SK-N-SH (cell line): ENCODE data around the gene PLAGL2. TPM values are rescaled to one million over a fixed set of nuclear protein-coding genes. Genes with fewer than 3 reads are reported as not detected.

Experiments
- CTCF ChIA-PET: fragments of 300-600, 350-600 bp; formaldehyde crosslinking; extraction: SDS; loops from one replicate; lab custom pipeline; 2021; lab: Yijun Ruan, JAX
- POLR2A ChIA-PET: fragments of 350-600 bp; sonication (Branson Sonifier 250); formaldehyde crosslinking; extraction: SDS; loops from one replicate; lab custom pipeline; 2020; ENCODE audit warnings: antibody characterized with exemption, inconsistent platforms; lab: Yijun Ruan, JAX
- DNase-seq: peaks from one replicate; pipeline ENCODE4 v3.0.0; 2012
- H2AFZ ChIP-seq: fragments of 200-600 bp; sonication (generic); 2 replicates; pipeline ENCODE4 v1.8.1; 2016; ENCODE audit warnings: antibody characterized with exemption, mild to moderate bottlenecking, low read depth
- H3F3A ChIP-seq: fragments of 200-600 bp; sonication (generic); replicated peaks from 2 replicates; pipeline ENCODE3; 2016; ENCODE audit warnings: antibody characterized with exemption, mild to moderate bottlenecking; ENCODE audit not compliant: insufficient read depth
- H3K27ac ChIP-seq, 2 experiments: fragments of 200-500 bp in 1 of 2; fragments of 200-600 bp in 1 of 2; sonication (Bioruptor generic) in 1 of 2; sonication (generic), shearing (Covaris generic) in 1 of 2; 2 replicates each; pipeline versions ENCODE4 v1.5.1 to v1.6.1; 2014 to 2016; ENCODE audit warnings: low read depth in 2 of 2, inconsistent platforms in 1 of 2, low read length in 1 of 2, mild to moderate bottlenecking in 1 of 2, mixed read lengths in 1 of 2
- H3K27me3 ChIP-seq: fragments of 200-600 bp; sonication (generic), shearing (Covaris generic); 2 replicates; pipeline ENCODE4 v1.6.1; 2016; ENCODE audit warnings: mixed run types; ENCODE audit not compliant: insufficient read depth
- H3K36me3 ChIP-seq, 2 experiments: fragments of 200-500 bp in 1 of 2; fragments of 200-600 bp in 1 of 2; sonication (Bioruptor generic) in 1 of 2; sonication (generic) in 1 of 2; replicated peaks in 1 of 2; 2 replicates each; pipeline versions ENCODE3 to v1.5.1; 2014 to 2016; ENCODE audit warnings: low read length in 1 of 2, mild to moderate bottlenecking in 1 of 2; ENCODE audit not compliant: insufficient read depth in 2 of 2, control insufficient read depth in 1 of 2
- H3K4me1 ChIP-seq, 2 experiments: fragments of 200-500 bp in 1 of 2; fragments of 200-600 bp in 1 of 2; sonication (Bioruptor generic) in 1 of 2; sonication (generic), shearing (Covaris generic) in 1 of 2; 2 replicates each; pipeline versions ENCODE4 v1.5.1 to v1.6.1; 2014 to 2016; ENCODE audit warnings: low read depth in 1 of 2, low read length in 1 of 2, mixed run types in 1 of 2; ENCODE audit not compliant: insufficient read depth in 2 of 2, control insufficient read depth in 1 of 2
- H3K4me2 ChIP-seq: fragments of 200-600 bp; sonication (generic), shearing (Covaris generic); 2 replicates; pipeline ENCODE4 v1.6.1; 2017; ENCODE audit warnings: mixed run types
- H3K4me3 ChIP-seq, 2 experiments: fragments of 200-500 bp in 1 of 2; fragments of 200-600 bp in 1 of 2; sonication (Bioruptor generic) in 1 of 2; sonication (generic), shearing (Covaris generic) in 1 of 2; 2 replicates each; pipeline versions ENCODE4 v1.5.1 to v1.8.1; 2014 to 2016; ENCODE audit warnings: low read depth in 2 of 2, inconsistent platforms in 1 of 2, low read length in 1 of 2, mild to moderate bottlenecking in 1 of 2, mixed read lengths in 1 of 2, moderate library complexity in 1 of 2
- H3K79me2 ChIP-seq: fragments of 200-600 bp; sonication (generic); 2 replicates; pipeline ENCODE4 v1.8.1; 2017; ENCODE audit warnings: mild to moderate bottlenecking; ENCODE audit not compliant: insufficient read depth
- H3K9ac ChIP-seq: fragments of 200-600 bp; sonication (generic); 2 replicates; pipeline ENCODE4 v1.6.1; 2017; ENCODE audit warnings: mixed run types
- H3K9me2 ChIP-seq: fragments of 200-600 bp; sonication (generic); 2 replicates; pipeline ENCODE4 v1.6.1; 2017; ENCODE audit warnings: mixed run types
- H3K9me3 ChIP-seq: fragments of 200-600 bp; sonication (generic); 2 replicates; pipeline ENCODE4 v1.6.1; 2017; ENCODE audit warnings: mixed run types, mild to moderate bottlenecking, moderate library complexity
- H4K20me1 ChIP-seq: fragments of 200-600 bp; sonication (generic); 2 replicates; pipeline ENCODE4 v1.6.1; 2017; ENCODE audit warnings: mild to moderate bottlenecking, mixed run types; ENCODE audit not compliant: insufficient read depth
- CHD2 ChIP-seq: fragments of 150-350 bp; IDR thresholded peaks from 2 replicates; pipeline ENCODE4 v1.6.1; 2018; ENCODE audit warnings: low read length; ENCODE audit not compliant: partially characterized antibody
- EP300 ChIP-seq, 2 experiments: IDR thresholded peaks; 2 replicates each; pipeline versions ENCODE4 v1.4.0 to v1.6.1; 2012; ENCODE audit warnings: borderline replicate concordance in 1 of 2, low read depth in 1 of 2, low read length in 1 of 2
- FOXJ3 ChIP-seq: sonication (generic); formaldehyde crosslinking; IDR thresholded peaks from 2 replicates; pipeline ENCODE4 v1.5.1; 2020; ENCODE audit warnings: mild to moderate bottlenecking, missing genetic modification reagents
- FOXM1 ChIP-seq: IDR thresholded peaks from 2 replicates; pipeline ENCODE4 v1.4.0; 2012; ENCODE audit warnings: low read depth, mild to moderate bottlenecking
- GABPA ChIP-seq: IDR thresholded peaks from 2 replicates; pipeline ENCODE4 v1.4.0; 2012; ENCODE audit warnings: low read depth, mild to moderate bottlenecking
- GATA2 ChIP-seq: sonication (generic); formaldehyde crosslinking; IDR thresholded peaks from 2 replicates; pipeline ENCODE4 v1.5.0; 2020; ENCODE audit warnings: mild to moderate bottlenecking, missing genetic modification reagents
- IRF3 ChIP-seq: fragments of 150-350 bp; IDR thresholded peaks from 2 replicates; pipeline ENCODE4 v1.6.1; 2016; ENCODE audit warnings: mild to moderate bottlenecking, low read depth, low read length
- JUND ChIP-seq: IDR thresholded peaks from 2 replicates; pipeline ENCODE4 v1.4.0; 2012
- MAX ChIP-seq: IDR thresholded peaks from 2 replicates; pipeline ENCODE4 v1.4.0; 2012; ENCODE audit warnings: low read depth
- MXI1 ChIP-seq: IDR thresholded peaks from 2 replicates; pipeline ENCODE4 v1.6.1; 2012; ENCODE audit warnings: mild to moderate bottlenecking, low read depth, low read length, improper control_type of control experiment
- RAD21 ChIP-seq: IDR thresholded peaks from 2 replicates; pipeline ENCODE4 v1.6.1; 2012; ENCODE audit warnings: mild to moderate bottlenecking, low read length
- RCOR1 ChIP-seq: fragments of 150-350 bp; IDR thresholded peaks from 2 replicates; pipeline ENCODE4 v1.6.1; 2017; ENCODE audit warnings: antibody characterized with exemption, low read length
- SIN3A ChIP-seq: IDR thresholded peaks from 2 replicates; pipeline ENCODE4 v1.6.1; 2012; ENCODE audit warnings: low read depth, mild to moderate bottlenecking, low read length, moderate library complexity, borderline replicate concordance
- TCF12 ChIP-seq: IDR thresholded peaks from 2 replicates; pipeline ENCODE4 v1.4.0; 2012
- TEAD4 ChIP-seq: IDR thresholded peaks from 2 replicates; pipeline ENCODE4 v1.4.0; 2012; ENCODE audit warnings: mild to moderate bottlenecking, borderline replicate concordance; ENCODE audit not compliant: insufficient read depth
- YY1 ChIP-seq: IDR thresholded peaks from 2 replicates; pipeline ENCODE4 v1.4.0; 2012; ENCODE audit warnings: low read depth, mild to moderate bottlenecking
- WGBS: methylation state at CpG from one replicate; pipeline ENCODE4 v1.1.6; 2017; ENCODE audit warnings: low lambda C conversion rate; 5-methylcytosine and 5-hydroxymethylcytosine counted together
- polyA plus RNA-seq, 3 experiments: library from polyadenylated mRNA; depleted of rRNA; stranded (reverse); fragments of >200 nt; gene quantifications; 2 replicates each; pipeline ENCODE4 v1.2.3, GENCODE V29; 2012
- TF ChIP-seq, protein P1 (sequence below): fragments of 200-600 bp; sonication (generic); IDR thresholded peaks from 2 replicates; pipeline ENCODE4 v1.6.1; 2017; ENCODE audit warnings: antibody characterized with exemption, mild to moderate bottlenecking, moderate library complexity

Gene PLAGL2
- polyA plus RNA-seq, 1 of the 3 experiments (the other 2 are of a cell fraction): 4.0 TPM

DNA sequence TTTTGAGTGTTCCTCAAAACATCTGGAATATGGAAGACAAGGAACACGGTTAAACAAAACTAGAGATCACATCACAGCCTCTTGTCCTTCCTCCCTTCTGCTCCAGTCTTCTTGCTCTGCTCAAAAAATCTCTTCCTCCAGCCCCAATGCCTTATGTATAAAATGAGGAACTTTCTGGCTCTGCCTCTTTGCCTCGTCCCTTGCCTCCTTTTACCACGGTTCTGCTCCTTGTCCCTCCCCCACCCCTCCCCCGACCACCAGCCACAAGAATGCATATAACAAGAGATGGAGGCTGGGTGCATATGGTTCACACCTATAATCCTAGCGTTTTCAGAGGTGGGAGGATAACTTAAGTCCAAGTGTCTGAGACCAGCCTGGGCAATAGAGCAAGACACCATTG lies 43.6 kb downstream of the PLAGL2 start:
- H3K4me3 ChIP-seq: no peak overlapping the region

DNA sequence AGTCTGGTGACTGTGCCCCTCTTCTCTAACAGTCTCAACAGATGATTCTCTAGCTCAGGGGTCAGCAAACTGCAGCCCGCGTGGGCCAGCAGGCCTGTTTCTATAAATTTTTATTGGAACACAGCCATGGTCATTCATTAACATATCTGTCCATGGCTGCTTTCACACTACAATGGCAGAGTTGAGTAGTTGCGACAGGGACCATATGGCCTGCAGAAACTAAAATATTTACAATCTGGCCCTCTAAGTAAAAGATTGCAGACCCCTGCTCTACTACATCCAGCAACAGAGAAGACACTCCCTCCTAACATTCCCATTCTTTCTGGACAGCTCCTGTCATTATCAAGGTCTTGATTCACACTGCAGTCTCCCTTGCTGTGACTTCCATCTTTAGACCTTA lies 45.2 kb downstream of the PLAGL2 start:
- Histone ChIP-seq H3K79me2 (no peaks in the 10 kb centered on the region), H3K4me1 (peaks cover 0 to 9% of the 10 kb centered on the region in 2 experiments; a peak in 2 of 4 replicates), H3K27me3 (no peaks in the 10 kb centered on the region), H3K27ac (peak overlapping the region in 1 of 2 experiments; percentile 47; a peak in 2 of 4 replicates), H3K9ac (no peak overlapping the region), H4K20me1 (no peaks in the 10 kb centered on the region)
- POLR2A ChIA-PET: interaction anchor here (1.0 kb wide), 1 partner anchor 61 kb away, joined by 3 read pairs; no protein-coding TSS in a partner anchor
- CTCF ChIA-PET: interaction anchor here (0.9 to 1.0 kb wide), 2 partner anchors 26 to 339 kb away, joined by 3 to 4 read pairs; no protein-coding TSS in a partner anchor
- TF ChIP-seq MAX (no peak), EP300 (IDR thresholded peaks at IDR 0.05; ENCODE audit: borderline replicate concordance in 1 of 2, low read depth in 1 of 2, low read length in 1 of 2) (peak in 1 of 2 experiments; percentile 57; a peak in 2 of 4 replicates), RAD21 (no peak; the same call in 1 of the 2 replicates), FOXM1 (no peak), MXI1 (peak; percentile 66), RCOR1 (peak; percentile 66; the same call in 1 of the 2 replicates)
- TF ChIP-seq, all 33 proteins: peak for 3
- no peaks in the 10 kb centered on the region for H3K9me2 ChIP-seq
- no peak overlapping the region for H3K4me3 ChIP-seq
- H3F3A ChIP-seq: no peaks in the 10 kb centered on the region
- H2AFZ ChIP-seq: no peak overlapping the region
- H3K9me3 ChIP-seq: no peaks in the 10 kb centered on the region
- DNase-seq: peak; percentile 61
- no peak overlapping the region for H3K4me2 ChIP-seq
- 78% methylated on average over 3 of the region's 3 CpGs for WGBS
- peaks cover 22 to 75% of the 10 kb centered on the region in 2 experiments for H3K36me3 ChIP-seq

More for the DNA sequence above, 43.6 kb downstream of the PLAGL2 start:
- H3K4me1 ChIP-seq: peaks cover 0 to 11% of the 10 kb centered on the region in 2 experiments; a peak in 2 of 4 replicates
- H3K9me2 ChIP-seq: no peaks in the 10 kb centered on the region
- no peak overlapping the region for H2AFZ ChIP-seq
- no peak overlapping the region for H3K4me2 ChIP-seq
- no peaks in the 10 kb centered on the region for H4K20me1 ChIP-seq
- no peak overlapping the region for H3K9ac ChIP-seq
- no peak overlapping the region for H3K27ac ChIP-seq
- TF ChIP-seq GABPA (no peak), EP300 (IDR thresholded peaks at IDR 0.05; ENCODE audit: borderline replicate concordance in 1 of 2, low read depth in 1 of 2, low read length in 1 of 2) (no peak), JUND (no peak), RAD21 (no peak)
- POLR2A ChIA-PET: no interaction called here
- H3K79me2 ChIP-seq: no peaks in the 10 kb centered on the region
- H3K9me3 ChIP-seq: no peaks in the 10 kb centered on the region
- no peak for DNase-seq
- CTCF ChIA-PET: no interaction called here
- 95% methylated on average over 5 of the region's 5 CpGs for WGBS
- H3K27me3 ChIP-seq: no peaks in the 10 kb centered on the region
- H3K36me3 ChIP-seq: peaks cover 16 to 62% of the 10 kb centered on the region in 2 experiments
- no peaks in the 10 kb centered on the region for H3F3A ChIP-seq

DNA sequence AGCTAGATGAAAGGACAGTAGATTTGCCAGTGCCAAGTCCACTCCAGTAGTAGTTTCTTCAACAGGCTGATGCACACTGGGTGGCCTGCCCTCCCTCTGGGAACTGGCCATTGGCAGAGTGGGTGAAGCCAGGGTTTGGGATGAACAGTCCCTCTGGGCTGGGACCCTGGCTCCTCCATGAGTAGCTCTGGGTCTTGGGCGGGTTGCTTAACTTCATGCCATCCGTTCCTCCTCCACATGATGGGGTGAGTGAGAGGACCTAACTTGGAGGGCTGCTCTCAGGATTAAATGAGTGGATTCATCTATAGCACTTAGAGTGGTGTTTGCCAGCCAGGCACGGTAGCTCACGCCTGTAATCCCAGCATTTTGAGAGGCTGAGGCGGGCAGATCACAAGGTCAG lies 47.2 kb downstream of the PLAGL2 start:
- H3K4me3 ChIP-seq: no peak overlapping the region
- H3K4me2 ChIP-seq: no peak overlapping the region
- H4K20me1 ChIP-seq: no peaks in the 10 kb centered on the region
- CTCF ChIA-PET: interaction anchor here (0.9 to 1.9 kb wide), 4 partner anchors 9 to 493 kb away, joined by 3 to 5 read pairs (median 4); no protein-coding TSS in a partner anchor
- H3K27ac ChIP-seq: no peak overlapping the region
- no peak for DNase-seq
- H3K9me3 ChIP-seq: no peaks in the 10 kb centered on the region
- H3K4me1 ChIP-seq: peaks cover 0 to 9% of the 10 kb centered on the region in 2 experiments; a peak in 2 of 4 replicates
- no peaks in the 10 kb centered on the region for H3K27me3 ChIP-seq
- no peaks in the 10 kb centered on the region for H3K79me2 ChIP-seq
- no peak overlapping the region for H3K9ac ChIP-seq
- no peaks in the 10 kb centered on the region for H3K9me2 ChIP-seq
- 100% methylated on average over 3 of the region's 5 CpGs for WGBS
- H3K36me3 ChIP-seq: peaks cover 35 to 59% of the 10 kb centered on the region in 2 experiments
- H3F3A ChIP-seq: no peaks in the 10 kb centered on the region
- no peak overlapping the region for H2AFZ ChIP-seq
- POLR2A ChIA-PET: no interaction called here
- no peak for TF ChIP-seq TEAD4
- no peak for TF ChIP-seq IRF3
- no peak for TF ChIP-seq CHD2
- no peak for TF ChIP-seq YY1
- no peak for TF ChIP-seq TCF12
- no peak for TF ChIP-seq GATA2 (CRISPR knock-in tag)
- TF ChIP-seq, protein P1, sequence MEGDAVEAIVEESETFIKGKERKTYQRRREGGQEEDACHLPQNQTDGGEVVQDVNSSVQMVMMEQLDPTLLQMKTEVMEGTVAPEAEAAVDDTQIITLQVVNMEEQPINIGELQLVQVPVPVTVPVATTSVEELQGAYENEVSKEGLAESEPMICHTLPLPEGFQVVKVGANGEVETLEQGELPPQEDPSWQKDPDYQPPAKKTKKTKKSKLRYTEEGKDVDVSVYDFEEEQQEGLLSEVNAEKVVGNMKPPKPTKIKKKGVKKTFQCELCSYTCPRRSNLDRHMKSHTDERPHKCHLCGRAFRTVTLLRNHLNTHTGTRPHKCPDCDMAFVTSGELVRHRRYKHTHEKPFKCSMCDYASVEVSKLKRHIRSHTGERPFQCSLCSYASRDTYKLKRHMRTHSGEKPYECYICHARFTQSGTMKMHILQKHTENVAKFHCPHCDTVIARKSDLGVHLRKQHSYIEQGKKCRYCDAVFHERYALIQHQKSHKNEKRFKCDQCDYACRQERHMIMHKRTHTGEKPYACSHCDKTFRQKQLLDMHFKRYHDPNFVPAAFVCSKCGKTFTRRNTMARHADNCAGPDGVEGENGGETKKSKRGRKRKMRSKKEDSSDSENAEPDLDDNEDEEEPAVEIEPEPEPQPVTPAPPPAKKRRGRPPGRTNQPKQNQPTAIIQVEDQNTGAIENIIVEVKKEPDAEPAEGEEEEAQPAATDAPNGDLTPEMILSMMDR: no peak
- no peak for TF ChIP-seq SIN3A
- no peak for TF ChIP-seq FOXJ3
